HTERT RPE-1 (cell line): ENCODE results near the gene PHLPP1.

ENCODE experiments used
- in situ Hi-C: fragments of 300-500 bp; cut with MboI; formaldehyde crosslinking; loops from 4 replicates; pipeline ENCODE4 v1.14.3; 2020; ENCODE audit warnings: low sequenced_read_pairs

PHLPP1 gene

DNA sequence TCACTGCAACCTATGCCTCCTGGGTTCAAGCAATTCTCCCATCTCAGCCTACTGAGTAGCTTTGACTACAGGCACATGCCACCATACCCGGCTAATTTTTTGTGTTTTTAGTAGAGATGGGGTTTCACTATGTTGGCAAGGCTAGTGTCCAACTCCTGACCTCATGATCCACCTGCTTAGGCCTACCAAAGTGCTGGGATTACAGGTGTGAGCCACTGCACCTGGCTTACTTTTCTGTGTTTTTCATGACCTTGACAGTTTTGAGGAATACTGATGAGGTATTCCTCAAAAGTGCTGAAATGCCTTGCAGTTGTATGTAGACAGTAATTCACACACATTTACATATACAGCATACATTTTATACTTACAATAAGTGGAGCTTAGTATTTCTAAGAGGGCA lies 126.1 kb downstream of the PHLPP1 start:
- in situ Hi-C loops = no loop called here

DNA sequence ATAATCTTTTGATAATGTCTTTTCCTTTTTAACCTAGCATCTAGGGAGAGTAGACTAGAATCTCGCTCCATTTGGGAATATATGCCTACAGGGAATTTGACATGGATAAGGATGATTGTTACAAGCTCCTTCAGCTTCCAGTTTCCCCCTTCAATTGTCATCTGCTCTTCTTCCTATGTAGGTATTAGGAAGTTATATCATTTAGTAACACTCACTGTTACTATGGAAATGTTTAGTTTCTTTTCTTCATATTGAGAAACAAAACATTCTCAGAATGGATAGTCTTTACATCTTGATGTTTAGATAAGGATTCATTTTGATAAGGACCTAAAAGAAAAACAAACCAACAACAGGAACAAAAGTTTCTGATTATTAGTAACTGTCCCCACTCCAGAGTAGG lies 127.6 kb downstream of the PHLPP1 start:
- in situ Hi-C loops = no loop called here

- in situ Hi-C loops = no loop called here
Measured at GRCh38 chr18:62844850-62845643, 129.7 kb downstream of the PHLPP1 start.

DNA sequence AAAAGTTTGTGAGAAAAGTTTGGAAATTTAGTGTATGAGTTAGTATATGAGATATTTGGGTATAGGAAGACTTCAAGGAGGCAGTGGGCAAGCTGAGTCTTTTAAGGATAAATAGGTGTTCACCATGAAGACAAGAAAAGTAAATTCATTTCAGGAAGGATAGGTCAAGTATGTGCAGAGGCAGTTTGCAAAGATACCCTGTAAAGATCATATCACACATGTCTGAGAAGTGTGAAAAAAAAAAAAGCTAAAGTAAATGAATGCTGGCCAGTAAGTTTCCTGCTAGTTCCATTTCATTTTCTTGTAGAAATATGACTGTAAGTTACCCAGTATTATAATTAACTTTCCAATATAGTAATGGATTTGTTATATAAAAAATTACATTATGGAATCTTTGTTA lies 131.0 kb downstream of the PHLPP1 start:
- in situ Hi-C loops = no loop called here

DNA sequence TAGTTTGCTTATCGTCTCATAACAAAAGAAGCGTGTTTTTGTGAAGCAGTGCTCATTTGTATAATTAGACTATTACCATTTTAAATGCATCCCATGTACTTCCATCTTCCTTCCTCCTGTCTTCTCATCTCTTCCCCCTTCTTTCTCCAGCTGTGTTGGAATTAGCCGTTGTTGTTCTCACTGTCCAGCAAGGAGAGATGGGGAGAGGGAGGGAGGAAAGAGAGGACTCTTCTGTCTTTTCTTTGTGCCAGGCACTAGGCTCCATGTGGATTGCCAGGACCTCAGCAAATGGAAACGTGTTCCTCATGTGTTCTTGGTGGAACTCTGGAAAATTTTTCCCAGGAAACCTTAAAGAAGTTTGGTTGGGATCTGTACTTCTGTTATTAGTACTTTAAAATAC lies 131.7 kb downstream of the PHLPP1 start:
- in situ Hi-C loops = no loop called here

GRCh38 chr18:62848946-62849345 lies 133.6 kb downstream of the PHLPP1 start:
- in situ Hi-C loops = no loop called here

GRCh38 chr18:62850619-62851306 lies 135.4 kb downstream of the PHLPP1 start:
- in situ Hi-C loops = no loop called here

DNA sequence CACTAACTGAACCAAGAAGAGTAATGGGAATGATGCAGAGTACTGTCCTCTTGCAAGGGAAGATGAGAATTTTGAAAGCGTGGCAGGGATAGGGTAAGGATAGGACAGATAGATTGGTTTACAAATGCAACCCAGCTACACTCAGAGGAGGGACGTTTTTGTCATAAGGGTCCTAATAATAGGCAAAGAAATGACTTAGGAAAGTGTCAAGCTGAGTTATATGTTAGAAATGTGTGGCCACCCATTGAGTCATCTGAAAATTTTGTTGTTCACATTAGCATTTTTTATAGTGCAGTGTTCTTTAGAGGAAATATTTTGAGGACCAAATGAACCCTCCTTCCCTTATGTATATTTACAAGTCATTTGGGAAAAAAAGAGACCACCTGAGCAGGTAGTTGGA lies 137.5 kb downstream of the PHLPP1 start:
- in situ Hi-C loops = no loop called here

GRCh38 chr18:62856294-62856693 lies 141.0 kb downstream of the PHLPP1 start:
- in situ Hi-C loops = no loop called here

DNA sequence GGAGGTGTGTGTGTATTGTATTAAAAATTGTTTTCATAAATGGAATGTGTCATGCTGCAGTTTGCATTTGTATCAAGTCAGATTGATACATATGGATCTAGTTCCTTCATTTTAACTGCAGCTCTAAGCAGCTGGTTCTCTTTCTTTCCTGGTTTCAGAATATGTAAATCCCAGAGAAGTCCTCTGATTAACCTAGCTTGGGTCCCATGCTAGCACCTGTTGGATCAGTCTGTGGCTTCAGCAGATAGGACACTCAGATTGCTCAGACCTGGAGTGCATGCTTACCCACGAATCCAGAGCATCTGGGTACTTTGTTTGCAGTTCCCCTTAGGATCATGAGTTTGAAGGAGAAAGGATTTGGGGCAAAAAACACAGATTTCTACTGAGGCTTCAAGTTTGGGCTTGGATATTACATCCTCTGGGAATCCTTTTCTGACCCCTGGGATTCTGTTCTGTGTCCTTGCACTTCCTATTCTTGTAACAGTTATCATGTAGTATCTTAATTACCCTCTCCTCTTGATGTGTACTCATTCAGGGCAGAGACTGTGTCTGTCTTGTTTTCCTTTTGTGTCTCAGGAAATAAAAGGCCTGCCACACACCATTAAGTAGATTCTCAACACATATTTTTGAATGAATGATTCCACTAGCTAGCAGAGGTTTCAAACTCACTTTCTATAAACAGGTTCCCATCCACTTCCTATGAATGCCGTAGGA lies 142.1 kb downstream of the PHLPP1 start:
- in situ Hi-C loops = no loop called here

DNA sequence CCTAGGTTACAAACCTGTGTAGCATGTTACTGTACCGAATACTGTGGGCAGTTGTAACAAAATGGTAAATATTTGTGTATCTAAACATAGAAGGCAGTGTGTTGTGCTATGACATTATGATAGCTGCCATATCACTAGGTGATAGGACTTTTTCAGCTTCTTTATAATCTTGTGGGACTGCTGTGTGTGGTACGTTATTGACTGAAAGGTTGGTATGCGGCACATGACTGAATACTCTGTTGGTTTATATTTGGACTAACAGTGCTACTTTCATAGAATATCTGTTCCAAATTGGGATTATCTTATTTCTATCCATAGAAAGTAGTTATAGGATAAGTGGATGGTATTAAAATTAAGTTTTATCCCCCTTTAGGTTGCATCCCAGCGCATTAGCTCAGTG lies 144.7 kb downstream of the PHLPP1 start:
- in situ Hi-C loops = no loop called here

- in situ Hi-C loops = no loop called here
Measured at GRCh38 chr18:62862466-62862865, 147.1 kb downstream of the PHLPP1 start.

GRCh38 chr18:62863579-62864001 lies 148.2 kb downstream of the PHLPP1 start:
- in situ Hi-C loops = no loop called here

DNA sequence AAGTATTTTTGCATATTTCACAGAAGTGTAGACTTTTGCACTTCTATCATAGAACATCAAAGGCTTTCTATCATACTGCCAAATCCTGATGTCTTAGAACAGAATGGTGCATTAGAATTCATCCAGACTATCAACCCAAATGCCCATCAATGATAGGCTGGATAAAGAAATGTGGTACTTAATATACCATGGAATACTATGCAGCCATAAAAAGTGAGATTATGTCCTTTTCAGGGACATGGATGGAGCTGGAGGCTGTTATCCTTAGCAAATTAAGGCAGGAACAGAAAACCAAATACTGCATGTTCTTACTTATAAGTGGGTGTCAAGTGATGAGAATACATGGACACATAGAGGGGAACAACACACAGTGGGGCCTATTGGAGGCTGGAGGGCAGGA lies 150.2 kb downstream of the PHLPP1 start:
- in situ Hi-C loops = no loop called here

DNA sequence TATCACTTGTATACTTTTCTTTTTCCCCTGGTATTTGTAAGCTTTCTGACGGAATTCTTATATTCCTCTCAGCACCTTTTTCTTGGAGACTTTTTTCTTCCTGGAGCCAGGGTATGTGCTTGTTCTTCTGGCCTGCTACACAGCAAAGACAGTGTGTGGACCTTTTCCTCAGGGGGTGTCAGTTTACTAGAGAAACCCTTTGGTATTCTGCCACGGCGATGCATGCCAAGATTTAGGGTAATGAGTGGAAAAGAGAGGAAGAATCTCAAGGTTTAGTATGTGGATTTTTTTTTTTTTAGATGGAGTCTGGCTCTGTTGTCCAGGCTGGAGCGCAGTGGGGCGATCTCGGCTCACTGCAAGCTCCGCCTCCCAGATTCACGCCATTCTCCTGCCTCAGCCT lies 152.2 kb downstream of the PHLPP1 start:
- in situ Hi-C loops = no loop called here

GRCh38 chr18:62868645-62869044 lies 153.3 kb downstream of the PHLPP1 start:
- in situ Hi-C loops = no loop called here

- in situ Hi-C loops = no loop called here
Measured at GRCh38 chr18:62870643-62871042, 155.3 kb downstream of the PHLPP1 start.

DNA sequence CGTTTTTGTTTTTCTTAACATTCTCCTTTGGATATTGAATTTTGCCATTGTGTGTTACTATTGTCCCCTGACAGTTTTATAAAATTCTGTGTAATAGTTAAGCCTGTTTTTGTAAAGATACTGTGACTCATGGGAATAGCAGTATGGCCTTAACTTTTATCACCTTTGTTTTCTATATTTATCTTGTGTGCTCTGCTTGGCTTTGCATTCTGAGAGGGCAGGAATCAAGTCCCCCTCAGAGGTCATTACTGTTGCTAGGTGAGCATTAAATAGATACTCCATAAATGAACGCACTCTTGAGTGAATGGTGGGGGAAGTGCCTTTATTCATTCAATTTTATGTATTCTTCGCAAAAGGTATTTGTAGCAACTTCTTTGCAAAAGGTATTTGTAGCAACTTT lies 160.0 kb downstream of the PHLPP1 start:
- in situ Hi-C loops = no loop called here

- in situ Hi-C loops = no loop called here
Measured at GRCh38 chr18:62876111-62876510, 160.8 kb downstream of the PHLPP1 start.

DNA sequence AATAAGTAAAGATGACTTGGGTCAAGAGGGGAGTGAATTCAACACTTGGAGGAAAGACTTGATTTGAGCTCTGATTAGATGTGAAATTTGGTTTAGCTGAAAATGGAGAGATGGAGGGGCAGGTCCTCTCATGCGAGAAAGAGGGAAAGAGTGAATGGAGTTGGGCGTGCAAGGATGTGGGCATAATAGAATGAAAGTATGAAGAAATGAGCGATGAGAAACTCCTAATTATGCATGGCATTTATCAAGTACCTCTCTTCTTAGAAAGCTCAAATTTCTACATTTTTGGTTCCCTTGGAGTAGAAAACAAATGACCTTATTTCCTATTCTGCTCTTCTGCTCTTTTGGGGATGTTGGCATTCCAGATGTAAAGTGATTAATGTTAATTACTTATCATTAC lies 161.5 kb downstream of the PHLPP1 start:
- in situ Hi-C loops = no loop called here

DNA sequence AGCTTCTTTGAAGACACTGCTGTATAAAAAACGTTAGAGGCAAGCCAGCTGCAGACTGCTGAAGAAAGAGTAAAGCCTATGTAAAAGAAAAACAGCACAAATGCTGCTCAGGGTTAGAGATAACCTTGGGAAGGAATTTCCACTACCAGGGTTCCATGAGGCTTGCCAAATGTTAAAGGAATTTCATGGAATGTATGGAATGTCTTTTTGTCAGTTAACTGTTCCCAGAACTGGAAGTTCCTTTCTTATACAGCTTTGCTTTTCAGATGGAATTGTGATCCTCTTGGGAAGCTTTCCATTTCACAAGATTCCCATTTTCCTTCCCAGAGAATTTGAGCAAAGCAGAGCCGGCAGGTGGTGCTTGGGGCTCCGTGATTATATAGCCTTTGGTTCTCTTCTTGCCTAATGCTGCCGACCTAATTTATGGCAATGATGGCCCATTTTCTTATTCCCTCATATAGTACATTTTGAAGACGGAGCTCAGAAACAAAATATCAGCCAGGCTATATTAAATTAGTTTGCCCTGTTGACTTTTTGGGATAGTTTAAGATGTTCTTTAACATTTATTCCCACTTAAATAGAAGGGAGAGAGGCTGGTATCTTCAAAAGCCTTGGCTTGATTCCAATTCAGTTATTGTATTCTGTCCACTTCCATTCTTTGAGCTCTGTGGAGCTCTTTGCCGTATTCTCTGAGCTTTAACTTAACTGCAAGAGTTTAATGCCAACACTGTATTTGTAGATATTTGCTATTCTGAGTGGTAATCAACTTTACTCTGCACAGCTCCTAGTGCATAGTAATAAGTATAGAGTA lies 162.3 kb downstream of the PHLPP1 start:
- in situ Hi-C loops = no loop called here
